IgD-negative memory B cell (primary cell): ENCODE data around the gene TADA1. TPM values are rescaled to one million over a fixed set of nuclear protein-coding genes. Genes with fewer than 3 reads are reported as not detected.
A peak's percentile ranks its signal among the peaks of the same experiment; 100 is the strongest.

Experiments used
- H3K27ac Mint-ChIP-seq, 3 donors: one replicate each; pipeline ENCODE4 v1.8.0; 2020 to 2022; ENCODE audit warnings: mild to moderate bottlenecking in 3 of 3, mixed read lengths in 3 of 3, moderate library complexity in 1 of 3
- H3K27me3 Mint-ChIP-seq: one replicate; pipeline ENCODE4 v1.8.0; 2021; ENCODE audit warnings: mixed read lengths
- H3K36me3 Mint-ChIP-seq: one replicate; pipeline ENCODE4 v1.8.0; 2020; ENCODE audit warnings: mild to moderate bottlenecking, mixed read lengths
- H3K4me1 Mint-ChIP-seq, 3 donors: one replicate each; pipeline ENCODE4 v1.8.0; 2020 to 2022; ENCODE audit warnings: mixed read lengths in 3 of 3, mild to moderate bottlenecking in 1 of 3
- H3K4me3 Mint-ChIP-seq, 4 donors: one replicate each; pipeline ENCODE4 v1.8.0; 2020 to 2022; ENCODE audit warnings: mild to moderate bottlenecking in 4 of 4, mixed read lengths in 4 of 4, moderate library complexity in 3 of 4
- H3K9me3 Mint-ChIP-seq, 3 donors: one replicate each; pipeline ENCODE4 v1.8.0; 2020 to 2021; ENCODE audit warnings: mixed read lengths in 3 of 3, mild to moderate bottlenecking in 1 of 3
- polyA plus RNA-seq: library from polyadenylated mRNA; unstranded; fragments of 300-500 nt; fragmentation: Illumina TruSeq; gene quantifications from one replicate; pipeline ENCODE4 v1.2.3, GENCODE V29; 2021

The TADA1 gene
- polyA plus RNA-seq, 1 donor from 2014 or later, result 14.6 TPM

GRCh38 chr1:166875302-166875733 lies 746 bp downstream of the TADA1 start:
- Mint-ChIP-seq H3K4me3 (peak overlapping the region; percentile 88 to 98 (median 96)), H3K27me3 (no peaks in the 10 kb centered on the region), H3K9me3 (peaks cover 0 to 2% (median 0%) of the 10 kb centered on the region in 3 donors), H3K4me1 (peaks cover 22 to 33% (median 22%) of the 10 kb centered on the region in 3 donors), H3K27ac (peak overlapping the region; percentile 59 to 95 (median 80)), H3K36me3 (peaks cover 1% of the 10 kb centered on the region)

DNA sequence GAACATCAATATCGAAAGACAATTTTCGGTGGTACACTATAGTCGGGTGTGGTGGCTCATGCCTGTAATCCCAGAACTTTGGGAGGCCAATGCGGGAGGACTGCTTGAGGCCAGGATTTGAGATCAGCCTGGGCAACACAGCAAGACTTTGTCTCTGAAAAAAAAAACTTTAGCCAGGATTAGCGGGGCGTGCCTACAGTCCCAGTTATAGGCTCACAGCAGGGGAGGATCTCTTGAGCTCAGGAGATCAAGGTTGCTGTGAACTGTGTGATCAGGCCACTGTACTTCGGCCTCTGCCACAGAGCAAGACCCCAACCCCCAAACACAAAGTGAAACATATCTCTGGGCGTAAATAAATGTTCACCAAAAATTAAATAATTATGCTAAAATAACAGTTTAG lies 1.6 kb downstream of the TADA1 start:
- Mint-ChIP-seq H3K27me3 (no peaks in the 10 kb centered on the region), H3K4me3 (peak overlapping the region in 3 of 4 donors; percentile 21 to 98 (median 88)), H3K27ac (peak overlapping the region in 2 of 3 donors; percentile 47 to 48), H3K4me1 (peaks cover 22 to 33% (median 22%) of the 10 kb centered on the region in 3 donors), H3K9me3 (peaks cover 0 to 2% (median 0%) of the 10 kb centered on the region in 3 donors), H3K36me3 (peaks cover 1% of the 10 kb centered on the region)

GRCh38 chr1:166870584-166870983 lies 5.5 kb downstream of the TADA1 start:
- H3K4me3 Mint-ChIP-seq, result no peak overlapping the region
- peaks cover 1% of the 10 kb centered on the region for H3K36me3 Mint-ChIP-seq
- H3K9me3 Mint-ChIP-seq, result no peaks in the 10 kb centered on the region
- H3K27ac Mint-ChIP-seq, result no peak overlapping the region
- no peaks in the 10 kb centered on the region for H3K27me3 Mint-ChIP-seq
- H3K4me1 Mint-ChIP-seq, result peaks cover 16 to 27% (median 22%) of the 10 kb centered on the region in 3 donors

- Mint-ChIP-seq H3K27ac (no peak overlapping the region), H3K4me3 (no peak overlapping the region), H3K9me3 (no peaks in the 10 kb centered on the region), H3K27me3 (no peaks in the 10 kb centered on the region), H3K36me3 (peaks cover 3% of the 10 kb centered on the region), H3K4me1 (peaks cover 14 to 19% (median 16%) of the 10 kb centered on the region in 3 donors)
These were observed 6.6 kb downstream of the TADA1 start for GRCh38 chr1:166869318-166870099.

GRCh38 chr1:166868639-166869038 lies 7.4 kb downstream of the TADA1 start:
- H3K27me3 Mint-ChIP-seq, result no peaks in the 10 kb centered on the region
- H3K4me1 Mint-ChIP-seq, result peaks cover 14 to 20% (median 18%) of the 10 kb centered on the region in 3 donors
- no peak overlapping the region for H3K27ac Mint-ChIP-seq
- peaks cover 3% of the 10 kb centered on the region for H3K36me3 Mint-ChIP-seq
- no peak overlapping the region for H3K4me3 Mint-ChIP-seq
- no peaks in the 10 kb centered on the region for H3K9me3 Mint-ChIP-seq

DNA sequence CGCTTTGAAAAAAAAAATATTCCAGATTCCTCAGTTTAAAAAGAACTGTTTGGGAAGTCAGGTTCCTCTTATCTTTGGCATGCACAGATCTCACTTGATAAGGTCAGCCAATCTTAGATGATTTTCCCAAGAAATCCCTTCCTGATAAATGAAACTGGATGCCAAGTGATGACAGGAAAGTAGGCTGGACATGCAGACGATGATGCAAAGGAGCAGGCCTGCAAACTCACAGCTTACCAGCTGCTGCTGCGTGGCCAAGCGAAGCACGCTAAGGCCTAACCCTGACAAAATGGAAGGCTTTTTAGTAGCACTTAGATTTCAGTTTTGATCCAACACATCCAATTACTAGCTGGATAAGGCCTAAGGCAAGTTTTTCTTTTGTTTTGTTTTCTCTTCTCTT lies 10.1 kb downstream of the TADA1 start:
- no peak overlapping the region for H3K27ac Mint-ChIP-seq
- no peaks in the 10 kb centered on the region for H3K9me3 Mint-ChIP-seq
- H3K36me3 Mint-ChIP-seq, result peaks cover 4% of the 10 kb centered on the region
- H3K4me3 Mint-ChIP-seq, result no peak overlapping the region
- H3K27me3 Mint-ChIP-seq, result no peaks in the 10 kb centered on the region
- peaks cover 0 to 4% (median 4%) of the 10 kb centered on the region in 3 donors for H3K4me1 Mint-ChIP-seq

DNA sequence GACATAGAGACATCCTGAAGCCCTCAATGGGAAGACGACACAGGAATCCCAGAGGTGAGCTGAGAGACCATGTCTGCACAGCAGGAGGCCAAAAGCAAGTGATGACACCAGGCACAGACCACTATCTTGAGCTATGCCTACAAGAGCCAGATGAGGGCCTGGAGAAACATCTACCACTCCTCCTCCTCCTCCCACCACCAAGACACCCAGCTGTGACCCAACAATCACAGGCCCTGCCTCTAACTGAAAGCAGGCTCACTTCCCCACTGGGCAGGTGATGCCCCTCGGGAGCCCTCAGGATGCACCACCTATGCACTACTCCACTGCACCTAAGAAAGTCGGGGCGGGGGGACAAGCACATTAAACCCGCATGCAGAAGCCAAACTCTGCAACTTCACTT lies 16.5 kb downstream of the TADA1 start:
- H3K4me3 Mint-ChIP-seq, result no peak overlapping the region
- peak overlapping the region; percentile 0 to 80 (median 66) for H3K27ac Mint-ChIP-seq
- peaks cover 5% of the 10 kb centered on the region for H3K36me3 Mint-ChIP-seq
- no peaks in the 10 kb centered on the region for H3K27me3 Mint-ChIP-seq
- H3K9me3 Mint-ChIP-seq, result no peaks in the 10 kb centered on the region
- peaks cover 16 to 25% (median 17%) of the 10 kb centered on the region in 3 donors for H3K4me1 Mint-ChIP-seq

DNA sequence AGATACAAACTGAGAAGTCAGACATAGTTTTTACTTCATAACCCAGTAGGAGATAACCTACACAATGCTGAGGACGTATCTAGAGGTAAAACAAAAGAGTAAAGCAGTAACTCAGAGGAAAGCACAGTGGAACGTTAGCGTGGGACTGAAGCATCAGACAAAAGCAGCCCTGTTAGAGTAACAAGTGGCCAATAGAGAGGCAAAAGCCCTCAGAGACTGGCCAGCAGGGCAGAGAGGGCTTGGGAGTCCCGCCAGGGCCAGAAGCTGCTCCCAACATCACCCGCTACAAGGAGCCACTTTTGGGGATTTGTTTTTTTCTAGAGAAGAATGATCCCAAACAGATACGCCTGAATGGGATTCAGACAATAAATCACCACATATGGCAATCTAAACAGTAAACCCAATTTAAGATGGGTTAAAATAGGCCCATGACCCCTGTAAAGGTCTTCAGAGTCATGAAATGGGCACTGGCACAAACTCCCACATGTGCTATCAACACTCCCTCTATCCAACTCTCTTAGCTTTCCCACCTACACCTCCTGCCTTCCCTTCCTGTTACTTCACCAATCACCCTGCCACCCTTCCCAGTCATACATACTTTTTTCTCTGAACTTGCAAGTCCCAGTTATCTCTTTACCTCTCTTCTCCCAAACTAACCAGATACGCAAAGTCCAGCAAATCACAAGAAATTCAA lies 17.2 kb downstream of the TADA1 start:
- no peaks in the 10 kb centered on the region for H3K27me3 Mint-ChIP-seq
- H3K9me3 Mint-ChIP-seq, result no peaks in the 10 kb centered on the region
- H3K4me1 Mint-ChIP-seq, result peaks cover 15 to 21% (median 16%) of the 10 kb centered on the region in 3 donors
- peak overlapping the region in 1 of 4 donors; percentile 0 for H3K4me3 Mint-ChIP-seq
- H3K27ac Mint-ChIP-seq, result peak overlapping the region; percentile 0 to 80 (median 66)
- peaks cover 5% of the 10 kb centered on the region for H3K36me3 Mint-ChIP-seq

DNA sequence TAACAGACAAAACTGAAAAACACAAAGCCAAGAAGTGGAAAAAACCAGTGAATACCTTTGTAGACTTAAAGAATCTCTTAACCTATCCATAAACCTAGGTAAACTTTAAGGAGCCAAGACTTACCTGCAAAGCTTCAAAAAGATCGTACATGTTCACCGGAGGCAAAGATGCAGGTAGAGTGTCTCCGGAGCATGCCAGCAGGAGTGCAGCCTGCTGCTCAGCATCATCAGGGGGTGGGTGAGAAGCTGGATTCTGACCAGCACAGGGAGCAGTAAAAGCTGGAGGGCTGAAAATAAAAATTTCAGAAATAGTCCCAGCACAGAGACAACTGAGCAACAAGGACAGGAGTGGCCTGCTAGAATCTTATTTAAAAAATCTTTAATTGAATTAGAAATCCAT lies 18.1 kb downstream of the TADA1 start:
- Mint-ChIP-seq H3K27me3 (no peaks in the 10 kb centered on the region), H3K27ac (peak overlapping the region in 1 of 3 donors; percentile 51), H3K36me3 (peaks cover 5% of the 10 kb centered on the region), H3K4me1 (peaks cover 15 to 22% (median 16%) of the 10 kb centered on the region in 3 donors), H3K9me3 (no peaks in the 10 kb centered on the region), H3K4me3 (peak overlapping the region in 1 of 4 donors; percentile 20)

DNA sequence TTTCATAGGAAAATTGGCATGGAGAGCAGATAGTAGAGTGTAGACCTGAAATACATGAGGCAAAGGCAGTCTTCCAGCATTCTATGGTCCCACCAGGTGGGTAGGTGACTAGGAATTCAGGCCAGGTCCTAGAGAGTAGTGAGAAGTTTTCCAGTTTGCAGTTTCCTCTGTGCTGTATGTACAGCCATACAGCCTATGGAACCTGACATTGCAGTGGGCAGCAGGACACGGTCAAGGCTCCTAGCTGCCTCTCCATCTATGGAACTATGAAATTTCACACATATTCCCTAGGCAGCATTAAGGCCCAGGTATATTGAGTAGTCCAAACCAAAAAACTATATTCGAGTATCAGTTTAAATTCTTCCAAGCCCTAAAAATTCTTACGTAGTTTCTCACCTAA lies 20.5 kb downstream of the TADA1 start:
- Mint-ChIP-seq H3K4me3 (no peak overlapping the region), H3K27me3 (no peaks in the 10 kb centered on the region), H3K27ac (no peak overlapping the region), H3K4me1 (peaks cover 19 to 38% (median 21%) of the 10 kb centered on the region in 3 donors), H3K9me3 (no peaks in the 10 kb centered on the region), H3K36me3 (peaks cover 3% of the 10 kb centered on the region)

GRCh38 chr1:166852918-166853317 lies 23.1 kb downstream of the TADA1 start:
- H3K4me3 Mint-ChIP-seq, result no peak overlapping the region
- H3K36me3 Mint-ChIP-seq, result no peaks in the 10 kb centered on the region
- no peaks in the 10 kb centered on the region for H3K27me3 Mint-ChIP-seq
- no peaks in the 10 kb centered on the region for H3K9me3 Mint-ChIP-seq
- H3K27ac Mint-ChIP-seq, result peak overlapping the region in 1 of 3 donors; percentile 71
- peaks cover 5 to 22% (median 8%) of the 10 kb centered on the region in 3 donors for H3K4me1 Mint-ChIP-seq

- peaks cover 7% of the 10 kb centered on the region for H3K36me3 Mint-ChIP-seq
- H3K9me3 Mint-ChIP-seq, result no peaks in the 10 kb centered on the region
- no peaks in the 10 kb centered on the region for H3K27me3 Mint-ChIP-seq
- no peak overlapping the region for H3K4me3 Mint-ChIP-seq
- H3K4me1 Mint-ChIP-seq, result peaks cover 16 to 27% (median 17%) of the 10 kb centered on the region in 3 donors
- no peak overlapping the region for H3K27ac Mint-ChIP-seq
These were observed 26.9 kb downstream of the TADA1 start for GRCh38 chr1:166849135-166849534.

DNA sequence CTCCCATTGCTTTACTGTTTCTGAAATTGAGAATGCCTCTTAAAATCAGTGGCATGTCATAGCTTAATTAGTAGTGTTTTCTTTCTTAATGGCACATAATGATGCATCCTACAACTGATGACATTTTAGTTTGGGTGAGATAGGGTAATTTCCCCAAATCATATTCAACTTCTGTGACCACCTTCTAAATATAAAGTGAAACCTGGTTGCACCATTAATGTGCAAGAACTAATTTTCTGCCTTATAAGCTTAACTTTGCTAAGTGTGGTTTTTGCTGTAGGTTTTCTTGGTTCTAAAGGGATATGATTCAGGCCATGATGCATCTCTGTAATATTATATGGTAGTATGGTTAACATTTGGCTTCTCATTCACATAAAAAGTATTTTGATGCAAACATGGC lies 27.9 kb downstream of the TADA1 start:
- H3K36me3 Mint-ChIP-seq, result peaks cover 7% of the 10 kb centered on the region
- H3K4me3 Mint-ChIP-seq, result no peak overlapping the region
- no peak overlapping the region for H3K27ac Mint-ChIP-seq
- no peaks in the 10 kb centered on the region for H3K9me3 Mint-ChIP-seq
- H3K27me3 Mint-ChIP-seq, result no peaks in the 10 kb centered on the region
- H3K4me1 Mint-ChIP-seq, result peaks cover 17 to 28% (median 17%) of the 10 kb centered on the region in 3 donors

- Mint-ChIP-seq H3K36me3 (peaks cover 7% of the 10 kb centered on the region), H3K27ac (peak overlapping the region in 1 of 3 donors; percentile 47), H3K4me1 (peaks cover 21 to 33% (median 32%) of the 10 kb centered on the region in 3 donors), H3K27me3 (no peaks in the 10 kb centered on the region), H3K4me3 (peak overlapping the region in 1 of 4 donors; percentile 27), H3K9me3 (no peaks in the 10 kb centered on the region)
These were observed 31.3 kb downstream of the TADA1 start for GRCh38 chr1:166844791-166845190.
